Activated naive CD4-positive, alpha-beta T cell treated with anti-CD3 and anti-CD28 coated beads, Interleukin-2, amount 10 ng/mL, durations not matched to agents 7 days and 5 days (primary cell): Measurements from ENCODE around the gene HS3ST2.
"Not testable (repeated sequence)": the region's sequence is repeated elsewhere in the genome, so short reads cannot be mapped to it uniquely, and the experiment has no call there.

Experiments used
- CTCF ChIA-PET: fragments of 350-600 bp; sonication (Branson Sonifier 250); formaldehyde crosslinking; loops from one replicate; lab custom pipeline; 2021; ENCODE audit warnings: antibody characterized with exemption; lab: Charles Lee
- DNase-seq: peaks from one replicate; pipeline ENCODE4 v3.0.0-alpha.2; 2020
- H3K27ac Mint-ChIP-seq: one replicate; pipeline ENCODE4 v1.8.0; 2021; ENCODE audit warnings: mild to moderate bottlenecking, moderate library complexity, mixed read lengths
- H3K27me3 Mint-ChIP-seq: one replicate; pipeline ENCODE4 v1.8.0; 2021; ENCODE audit warnings: mild to moderate bottlenecking, mixed read lengths
- H3K36me3 Mint-ChIP-seq: one replicate; pipeline ENCODE4 v1.8.0; 2021; ENCODE audit warnings: mixed read lengths
- H3K4me1 Mint-ChIP-seq: one replicate; pipeline ENCODE4 v1.8.0; 2021; ENCODE audit warnings: mixed read lengths
- H3K4me3 Mint-ChIP-seq: one replicate; pipeline ENCODE4 v1.8.0; 2021; ENCODE audit warnings: mild to moderate bottlenecking, moderate library complexity, mixed read lengths
- H3K9me3 Mint-ChIP-seq: one replicate; pipeline ENCODE4 v1.8.0; 2021; ENCODE audit warnings: mixed read lengths

Gene HS3ST2

DNA sequence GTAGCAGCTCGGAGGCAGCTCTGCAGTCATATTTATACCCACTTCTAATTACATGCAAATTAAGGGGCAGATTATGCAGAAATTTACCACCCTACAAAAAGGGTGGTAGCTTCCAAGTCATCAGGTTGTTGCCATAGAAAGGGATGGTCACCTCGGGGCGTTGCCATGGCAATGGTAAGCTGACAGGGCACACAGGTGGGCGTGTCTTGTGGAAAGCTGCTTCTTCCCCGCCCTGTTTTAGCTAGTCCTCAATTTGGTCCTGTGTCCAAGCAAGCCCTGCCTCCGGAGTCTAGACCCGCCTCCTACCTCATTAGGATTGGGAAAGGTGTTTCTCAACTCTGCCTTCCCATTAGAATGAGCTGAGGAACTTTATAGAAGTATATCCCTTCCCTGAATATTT is 98.7 kb downstream of the HS3ST2 start:
- no peaks in the 10 kb centered on the region for H3K36me3 Mint-ChIP-seq
- no peak overlapping the region for H3K4me3 Mint-ChIP-seq
- H3K27me3 Mint-ChIP-seq = peaks cover 6% of the 10 kb centered on the region
- no peaks in the 10 kb centered on the region for H3K9me3 Mint-ChIP-seq
- H3K4me1 Mint-ChIP-seq = no peaks in the 10 kb centered on the region
- DNase-seq = no peak
- H3K27ac Mint-ChIP-seq = no peak overlapping the region
- CTCF ChIA-PET = no interaction called here

DNA sequence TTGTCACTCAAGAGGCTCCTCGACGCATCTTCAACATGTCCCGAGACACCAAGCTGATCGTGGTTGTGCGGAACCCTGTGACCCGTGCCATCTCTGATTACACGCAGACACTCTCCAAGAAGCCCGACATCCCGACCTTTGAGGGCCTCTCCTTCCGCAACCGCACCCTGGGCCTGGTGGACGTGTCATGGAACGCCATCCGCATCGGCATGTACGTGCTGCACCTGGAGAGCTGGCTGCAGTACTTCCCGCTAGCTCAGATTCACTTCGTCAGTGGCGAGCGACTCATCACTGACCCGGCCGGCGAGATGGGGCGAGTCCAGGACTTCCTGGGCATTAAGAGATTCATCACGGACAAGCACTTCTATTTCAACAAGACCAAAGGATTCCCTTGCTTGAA is 101.0 kb downstream of the HS3ST2 start:
- Mint-ChIP-seq H3K9me3 (no peaks in the 10 kb centered on the region), H3K27me3 (peaks cover 19% of the 10 kb centered on the region), H3K27ac (no peak overlapping the region), H3K36me3 (no peaks in the 10 kb centered on the region), H3K4me1 (no peaks in the 10 kb centered on the region), H3K4me3 (no peak overlapping the region)
- CTCF ChIA-PET = no interaction called here
- no peak for DNase-seq

DNA sequence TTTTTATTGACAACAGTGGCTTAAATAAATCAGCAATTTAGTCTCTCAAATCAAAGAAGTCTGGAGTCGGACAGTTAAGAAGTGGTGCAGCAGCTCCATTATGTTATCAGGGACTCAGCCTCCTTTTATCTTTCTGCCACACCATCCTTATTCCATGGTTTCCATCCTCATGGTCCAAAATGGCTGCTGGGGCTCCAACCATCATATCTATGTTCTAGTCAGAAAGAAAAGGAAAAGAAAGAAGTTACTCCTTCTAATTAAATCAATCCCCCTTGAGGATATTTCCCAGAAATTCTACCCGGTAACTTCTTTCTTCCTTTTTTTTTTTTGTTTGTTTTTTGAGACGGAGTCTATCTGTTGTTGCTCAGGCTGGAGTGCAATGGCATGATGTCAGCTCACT is 109.5 kb downstream of the HS3ST2 start:
- H3K4me3 Mint-ChIP-seq = no peak overlapping the region
- no peak overlapping the region for H3K27ac Mint-ChIP-seq
- no peaks in the 10 kb centered on the region for H3K4me1 Mint-ChIP-seq
- CTCF ChIA-PET = no interaction called here
- H3K9me3 Mint-ChIP-seq = no peaks in the 10 kb centered on the region
- DNase-seq = no peak
- H3K36me3 Mint-ChIP-seq = no peaks in the 10 kb centered on the region
- peaks cover 12% of the 10 kb centered on the region for H3K27me3 Mint-ChIP-seq

DNA sequence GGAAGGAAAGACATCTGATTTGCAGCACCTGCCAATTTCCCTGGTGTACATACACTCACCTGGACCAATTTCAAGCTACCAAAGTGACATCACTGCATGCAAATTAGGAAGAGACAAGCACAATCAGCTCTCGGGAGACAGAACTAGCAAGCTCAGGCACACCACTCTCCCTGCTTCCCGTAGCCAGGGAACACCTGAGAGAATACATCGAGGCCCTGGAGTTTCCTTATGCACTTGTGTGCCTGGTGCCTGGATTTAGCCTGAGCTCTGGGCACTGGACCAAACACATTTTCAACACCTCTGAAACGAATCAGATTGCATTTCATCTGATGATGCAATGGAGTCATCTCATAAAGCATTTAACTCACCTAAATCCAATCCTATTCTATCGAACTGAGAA is 110.5 kb downstream of the HS3ST2 start:
- Mint-ChIP-seq H3K9me3 (no peaks in the 10 kb centered on the region), H3K27ac (no peak overlapping the region), H3K36me3 (no peaks in the 10 kb centered on the region), H3K27me3 (peaks cover 3% of the 10 kb centered on the region), H3K4me1 (no peaks in the 10 kb centered on the region), H3K4me3 (no peak overlapping the region)
- DNase-seq = no peak
- CTCF ChIA-PET = no interaction called here

DNA sequence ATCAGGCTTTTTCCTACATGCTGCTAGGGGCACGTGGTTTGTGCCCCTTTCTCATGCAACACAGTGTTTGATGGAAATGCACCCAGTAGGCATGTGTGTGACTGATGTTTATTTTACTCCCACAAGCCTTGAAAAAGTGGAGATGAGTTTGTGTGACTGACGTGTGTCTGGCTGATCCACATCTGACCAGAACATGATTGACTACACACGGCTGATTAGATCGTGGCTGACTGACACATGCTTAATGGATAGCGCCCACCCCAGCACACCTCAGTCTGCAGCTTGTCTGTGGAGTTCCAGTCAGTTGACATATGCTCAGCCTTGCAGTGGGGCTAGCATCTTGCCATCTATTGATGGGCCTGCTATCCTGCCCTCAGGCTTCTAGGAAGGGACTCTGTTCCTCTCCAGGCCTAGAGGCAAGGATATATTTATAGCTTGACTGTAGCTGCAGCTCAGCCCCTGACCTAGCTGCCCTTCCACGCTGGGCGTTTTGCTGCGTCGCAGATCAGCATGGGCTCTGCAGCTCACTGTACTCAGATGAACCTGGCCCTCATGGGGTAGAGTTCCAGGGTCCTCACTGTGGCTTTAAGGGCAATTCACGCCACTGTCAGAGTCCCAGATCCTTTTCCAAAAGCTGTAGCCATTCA is 112.3 kb downstream of the HS3ST2 start:
- Mint-ChIP-seq H3K9me3 (no peaks in the 10 kb centered on the region), H3K27me3 (peaks cover 3% of the 10 kb centered on the region), H3K36me3 (no peaks in the 10 kb centered on the region), H3K27ac (no peak overlapping the region), H3K4me3 (no peak overlapping the region), H3K4me1 (no peaks in the 10 kb centered on the region)
- DNase-seq = no peak
- CTCF ChIA-PET = no interaction called here

DNA sequence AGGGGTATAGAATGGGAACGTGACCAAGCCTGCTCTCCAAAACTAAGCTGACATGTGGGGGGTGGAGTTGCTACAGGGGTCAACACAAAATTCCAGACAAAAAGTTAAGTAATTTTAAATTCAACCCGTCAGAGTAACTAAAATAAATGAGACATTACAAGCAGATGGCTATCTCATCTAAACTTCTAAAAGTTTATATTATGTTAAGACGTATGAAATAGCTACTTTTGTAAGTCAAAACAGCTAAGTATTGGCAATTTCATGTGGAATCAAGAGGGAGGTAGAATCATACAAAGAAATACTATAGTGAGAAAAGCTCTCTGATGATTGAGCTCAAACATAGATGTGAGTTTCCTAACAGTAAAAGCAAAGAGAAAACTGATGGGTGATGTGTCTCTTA is 113.3 kb downstream of the HS3ST2 start:
- Mint-ChIP-seq H3K9me3 (no peaks in the 10 kb centered on the region), H3K27ac (no peak overlapping the region), H3K4me1 (no peaks in the 10 kb centered on the region), H3K4me3 (no peak overlapping the region), H3K36me3 (no peaks in the 10 kb centered on the region), H3K27me3 (peaks cover 7% of the 10 kb centered on the region)
- CTCF ChIA-PET = no interaction called here
- no peak for DNase-seq

DNA sequence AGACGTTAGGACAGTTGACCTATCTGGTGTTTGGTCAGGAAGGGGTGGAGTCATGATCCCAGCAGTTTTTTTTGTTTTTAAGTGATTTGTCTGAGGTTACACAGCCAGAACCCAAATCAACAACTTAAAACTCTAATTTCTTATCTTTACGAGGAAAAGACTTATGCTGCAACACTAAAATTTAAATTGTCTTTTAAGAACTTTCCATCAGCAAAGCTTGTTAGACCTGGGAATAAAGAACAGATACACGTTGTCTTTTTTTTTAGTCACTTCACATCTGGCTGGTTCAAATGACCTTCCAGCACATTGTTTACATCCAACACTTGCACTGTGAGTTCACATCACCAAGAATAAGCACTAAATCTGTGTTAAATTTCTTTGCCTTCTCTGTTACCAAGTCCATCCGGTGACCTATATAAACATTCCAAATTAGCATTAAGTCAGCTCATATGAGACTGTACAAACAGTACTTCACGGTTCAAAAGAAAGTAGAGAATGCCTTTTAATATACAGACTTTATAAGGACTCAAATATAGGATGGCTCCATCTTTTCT is 115.0 kb downstream of the HS3ST2 start:
- CTCF ChIA-PET = no interaction called here
- Mint-ChIP-seq H3K4me1 (no peaks in the 10 kb centered on the region), H3K4me3 (no peak overlapping the region), H3K36me3 (no peaks in the 10 kb centered on the region), H3K27me3 (peaks cover 13% of the 10 kb centered on the region), H3K9me3 (no peaks in the 10 kb centered on the region), H3K27ac (no peak overlapping the region)
- DNase-seq = no peak

DNA sequence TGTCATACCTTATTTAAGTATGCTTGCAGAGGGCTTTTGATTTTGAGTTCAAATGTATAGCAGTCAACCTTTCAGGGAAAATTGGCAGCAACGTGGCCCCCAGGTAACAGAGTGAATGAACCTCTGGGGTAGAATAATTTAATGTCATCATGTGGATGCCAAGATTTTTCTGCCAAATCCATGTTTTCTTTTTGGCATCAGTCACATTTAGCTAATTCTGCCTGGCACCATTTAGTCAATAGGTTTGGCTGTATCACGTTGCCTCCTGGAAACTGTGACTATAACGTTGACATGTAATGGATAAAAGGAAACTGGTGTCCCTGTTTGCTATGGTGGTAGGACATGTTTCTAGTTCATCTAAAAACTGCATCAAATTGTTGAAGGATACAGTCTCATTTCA is 115.5 kb downstream of the HS3ST2 start:
- Mint-ChIP-seq H3K9me3 (no peaks in the 10 kb centered on the region), H3K4me1 (no peaks in the 10 kb centered on the region), H3K27ac (no peak overlapping the region), H3K4me3 (no peak overlapping the region), H3K27me3 (peaks cover 13% of the 10 kb centered on the region), H3K36me3 (no peaks in the 10 kb centered on the region)
- CTCF ChIA-PET = no interaction called here
- DNase-seq = no peak

DNA sequence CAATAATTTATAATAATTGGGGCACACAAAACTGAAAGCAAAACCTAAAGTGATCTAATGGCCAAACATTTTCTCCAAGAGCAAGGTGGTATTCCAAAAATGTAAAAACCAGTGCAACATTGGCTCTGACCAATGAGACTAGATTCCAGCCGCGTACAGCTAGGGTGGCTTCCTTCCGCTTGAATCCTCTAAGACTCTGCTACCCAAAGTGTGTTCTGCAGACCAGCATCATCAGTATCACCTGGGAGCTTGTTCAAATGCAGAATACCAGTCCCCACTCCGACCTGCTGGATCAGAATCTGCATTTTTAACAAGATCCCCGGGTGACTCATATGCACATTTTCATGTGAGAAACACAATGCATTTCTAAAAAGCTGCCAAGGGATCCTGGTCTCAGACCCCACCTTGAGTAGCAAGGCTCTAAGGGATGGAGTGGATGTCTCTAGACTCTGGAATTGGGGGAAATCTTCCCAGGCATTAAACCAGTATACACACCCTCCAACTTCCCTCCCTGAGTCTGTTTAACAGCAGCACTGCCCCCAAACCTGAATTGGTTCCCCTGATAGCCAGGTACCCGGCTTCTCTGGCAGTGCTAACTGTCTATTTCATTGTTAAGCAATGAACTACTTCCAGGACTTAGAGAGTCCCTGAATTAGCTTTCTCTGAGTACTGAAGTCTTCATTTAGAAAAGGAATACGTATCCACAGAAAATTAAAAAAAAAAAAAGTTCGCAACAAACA is 118.2 kb downstream of the HS3ST2 start:
- Mint-ChIP-seq H3K36me3 (no peaks in the 10 kb centered on the region), H3K27me3 (peaks cover 13% of the 10 kb centered on the region), H3K9me3 (no peaks in the 10 kb centered on the region), H3K27ac (no peak overlapping the region), H3K4me1 (no peaks in the 10 kb centered on the region), H3K4me3 (no peak overlapping the region)
- no peak for DNase-seq
- CTCF ChIA-PET = no interaction called here

DNA sequence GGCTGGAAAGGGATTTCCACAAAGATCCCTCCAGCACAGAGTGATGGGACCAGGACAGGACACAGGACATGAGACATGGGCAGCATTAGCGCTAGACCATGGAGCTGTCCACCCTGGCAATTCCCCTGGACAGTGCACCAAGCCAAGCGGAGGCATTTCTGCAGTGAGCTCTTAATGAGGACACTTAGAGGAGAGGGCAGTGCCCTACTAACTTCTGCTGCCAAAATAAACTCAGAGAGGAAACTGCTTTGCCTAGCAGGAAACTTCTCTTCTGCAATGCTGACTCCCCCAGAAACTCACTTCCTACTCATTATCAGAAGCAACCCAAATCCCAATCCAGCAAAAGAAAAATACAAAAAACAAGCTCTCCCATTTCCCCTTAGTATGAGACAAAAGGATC is 119.2 kb downstream of the HS3ST2 start:
- H3K4me3 Mint-ChIP-seq = no peak overlapping the region
- no peaks in the 10 kb centered on the region for H3K36me3 Mint-ChIP-seq
- H3K27me3 Mint-ChIP-seq = peaks cover 13% of the 10 kb centered on the region
- H3K27ac Mint-ChIP-seq = no peak overlapping the region
- no peak for DNase-seq
- no peaks in the 10 kb centered on the region for H3K9me3 Mint-ChIP-seq
- no peaks in the 10 kb centered on the region for H3K4me1 Mint-ChIP-seq
- CTCF ChIA-PET = no interaction called here

DNA sequence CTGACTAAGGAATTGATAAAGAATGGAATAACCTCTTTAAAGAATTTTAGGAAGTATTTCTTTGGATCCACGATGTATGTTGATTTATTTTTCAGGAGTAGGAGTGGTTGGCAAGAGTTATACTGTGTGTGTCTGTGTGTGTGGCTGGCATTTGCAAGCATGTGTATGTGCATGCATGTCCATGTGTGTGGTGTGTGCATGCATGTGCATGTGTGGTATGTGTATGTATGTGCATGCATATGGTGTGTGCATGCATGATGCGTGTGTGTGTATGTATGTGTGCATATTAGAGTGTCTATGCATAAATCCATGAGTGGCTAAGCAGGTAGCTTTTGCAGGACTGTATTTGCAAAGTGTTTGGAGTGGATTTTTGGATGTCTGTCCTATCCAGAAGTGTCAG is 120.8 kb downstream of the HS3ST2 start:
- H3K27ac Mint-ChIP-seq = no peak overlapping the region
- no peak overlapping the region for H3K4me3 Mint-ChIP-seq
- H3K27me3 Mint-ChIP-seq = peaks cover 13% of the 10 kb centered on the region
- CTCF ChIA-PET = no interaction called here
- H3K36me3 Mint-ChIP-seq = no peaks in the 10 kb centered on the region
- no peaks in the 10 kb centered on the region for H3K4me1 Mint-ChIP-seq
- no peak for DNase-seq
- no peaks in the 10 kb centered on the region for H3K9me3 Mint-ChIP-seq

DNA sequence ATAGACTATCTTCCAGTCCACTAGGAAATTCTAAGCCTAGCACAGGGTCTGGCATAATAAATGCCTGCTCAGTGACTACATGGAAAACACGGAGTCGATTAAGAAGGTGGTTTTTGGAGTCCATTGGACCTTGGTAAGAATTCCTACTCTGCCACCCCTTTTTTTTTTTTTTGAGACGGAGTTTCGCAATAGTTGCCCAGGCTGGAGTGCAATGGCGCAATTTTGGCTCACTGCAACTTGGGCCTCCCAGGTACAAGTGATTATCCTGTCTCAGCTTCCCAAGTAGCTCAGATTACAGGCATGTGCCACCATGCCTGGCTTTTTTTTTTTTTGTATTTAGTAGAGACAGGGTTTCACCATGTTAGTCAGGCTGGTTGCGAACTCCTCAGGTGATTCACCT is 123.2 kb downstream of the HS3ST2 start:
- Mint-ChIP-seq H3K27me3 (peaks cover 10% of the 10 kb centered on the region), H3K4me3 (no peak overlapping the region), H3K27ac (no peak overlapping the region), H3K36me3 (no peaks in the 10 kb centered on the region), H3K9me3 (no peaks in the 10 kb centered on the region), H3K4me1 (no peaks in the 10 kb centered on the region)
- no peak for DNase-seq
- CTCF ChIA-PET = no interaction called here

DNA sequence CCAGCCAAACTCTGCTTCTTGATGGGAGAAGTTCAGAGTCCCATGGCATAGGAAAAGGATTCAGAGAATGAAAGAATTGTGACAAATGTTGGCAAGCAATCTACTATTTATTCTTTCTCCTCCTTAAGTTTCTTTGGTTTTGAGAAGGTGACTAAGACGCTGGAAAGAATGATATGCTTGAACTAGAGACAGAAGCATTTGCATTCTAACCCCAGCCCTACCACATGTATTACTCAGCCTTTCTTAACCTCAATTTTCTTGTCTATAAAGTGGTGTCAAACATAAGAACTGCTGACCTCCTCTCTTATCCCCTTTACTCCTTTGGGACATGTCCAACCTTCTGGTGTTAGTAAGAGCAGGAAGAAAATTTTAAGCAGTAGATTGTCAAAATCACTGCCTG is 124.7 kb downstream of the HS3ST2 start:
- H3K27ac Mint-ChIP-seq = no peak overlapping the region
- H3K36me3 Mint-ChIP-seq = no peaks in the 10 kb centered on the region
- DNase-seq = no peak
- H3K4me3 Mint-ChIP-seq = no peak overlapping the region
- CTCF ChIA-PET = no interaction called here
- H3K4me1 Mint-ChIP-seq = no peaks in the 10 kb centered on the region
- H3K27me3 Mint-ChIP-seq = peaks cover 6% of the 10 kb centered on the region
- H3K9me3 Mint-ChIP-seq = no peaks in the 10 kb centered on the region

DNA sequence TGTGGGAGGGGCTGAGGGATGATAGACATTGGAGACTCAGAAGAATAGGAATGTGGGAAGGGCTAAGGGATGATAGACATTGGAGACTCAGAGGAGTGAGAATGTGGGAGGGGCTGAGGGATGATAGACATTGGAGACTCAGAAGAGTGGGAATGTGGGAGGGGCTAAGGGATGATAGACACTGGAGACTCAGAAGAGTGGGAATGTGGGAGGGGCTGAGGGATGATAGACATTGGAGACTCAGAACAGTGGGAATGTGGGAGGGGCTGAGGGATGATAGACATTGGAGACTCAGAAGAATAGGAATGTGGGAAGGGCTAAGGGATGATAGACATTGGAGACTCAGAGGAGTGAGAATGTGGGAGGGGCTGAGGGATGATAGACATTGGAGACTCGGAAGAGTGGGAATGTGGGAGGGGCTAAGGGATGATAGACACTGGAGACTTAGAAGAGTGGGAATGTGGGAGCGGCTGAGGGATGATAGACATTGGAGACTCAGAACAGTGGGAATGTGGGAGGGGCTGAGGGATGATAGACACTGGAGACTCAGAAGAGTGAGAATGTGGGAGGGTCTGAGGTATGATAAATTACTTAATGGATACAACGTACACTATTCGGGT is 125.9 kb downstream of the HS3ST2 start:
- DNase-seq, H3K27ac Mint-ChIP-seq, CTCF ChIA-PET, H3K36me3 Mint-ChIP-seq, H3K9me3 Mint-ChIP-seq, H3K4me3 Mint-ChIP-seq, H3K4me1 Mint-ChIP-seq: not testable (repeated sequence)
- H3K27me3 Mint-ChIP-seq = peaks cover 11% of the 10 kb centered on the region

DNA sequence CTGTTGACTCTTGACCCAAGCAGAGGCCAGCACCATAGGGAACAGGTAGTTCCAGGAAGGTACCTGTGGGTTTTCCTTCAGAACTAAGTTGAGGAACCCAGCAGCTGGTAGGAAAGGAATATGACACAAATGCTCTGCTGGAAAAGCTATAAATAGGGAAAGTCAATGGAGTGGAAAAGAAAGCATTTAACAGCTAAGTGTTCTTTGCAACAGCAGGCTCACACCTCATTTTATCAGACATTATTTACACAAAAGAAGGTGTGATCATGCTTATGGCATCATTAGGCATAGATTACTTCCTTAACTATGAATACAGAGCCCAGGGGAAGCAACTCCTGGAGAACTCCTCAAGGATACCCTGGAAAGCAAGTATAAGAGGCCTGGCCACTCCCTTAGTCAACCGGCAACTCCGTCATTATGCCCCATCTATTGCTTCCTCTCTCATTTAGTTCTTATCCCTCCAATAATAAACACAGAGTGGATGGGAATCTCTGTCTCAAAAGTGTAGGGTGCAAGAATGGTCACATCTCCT is 128.1 kb downstream of the HS3ST2 start:
- Mint-ChIP-seq H3K4me3 (no peak overlapping the region), H3K4me1 (no peaks in the 10 kb centered on the region), H3K36me3 (no peaks in the 10 kb centered on the region), H3K27ac (no peak overlapping the region), H3K27me3 (peaks cover 15% of the 10 kb centered on the region), H3K9me3 (no peaks in the 10 kb centered on the region)
- DNase-seq = no peak
- CTCF ChIA-PET = no interaction called here
